ENCODE results near the gene GPC2.
"Not testable (repeated sequence)": the region's sequence is repeated elsewhere in the genome, so short reads cannot be mapped to it uniquely, and the experiment has no call there.

GPC2 gene

GRCh38 chr7:100180084-100180483 lies 2.9 kb upstream of the GPC2 start:
- H2AK5ac ChIP-seq (ENCODE audit: low read length); H2AFZ ChIP-seq (ENCODE audit: insufficient read depth, low read length, poor library complexity); H4K8ac ChIP-seq (ENCODE audit: low read depth, low read length); H3K4me3 ChIP-seq (ENCODE audit: low read depth, low read length); H3K79me2 ChIP-seq (ENCODE audit: control insufficient read depth, insufficient read depth, low read length, poor library complexity); H3K79me1 ChIP-seq (ENCODE audit: low read length); H3K18ac ChIP-seq (ENCODE audit: low read length); H3K9me3 ChIP-seq (ENCODE audit: insufficient read depth, low read depth, low read length); H3K9ac ChIP-seq (ENCODE audit: low read length); H3K23ac ChIP-seq (ENCODE audit: low read length); H2BK12ac ChIP-seq (ENCODE audit: low read length); H2BK120ac ChIP-seq (ENCODE audit: insufficient read depth, low read length, poor library complexity); DNase-seq; H4K91ac ChIP-seq (ENCODE audit: low read depth, low read length); H3K36me3 ChIP-seq (ENCODE audit: control insufficient read depth in 1 of 2, insufficient read depth in 2 of 2, low read length in 2 of 2); H3K14ac ChIP-seq (ENCODE audit: low read length); H4K12ac ChIP-seq (ENCODE audit: low read depth, low read length); H3K4me2 ChIP-seq (ENCODE audit: low read length); H3K27ac ChIP-seq (ENCODE audit: low read depth, low read length); H3K27me3 ChIP-seq (ENCODE audit: insufficient read depth, low read length); H3K4ac ChIP-seq (ENCODE audit: low read depth, low read length); H2BK5ac ChIP-seq (ENCODE audit: low read depth, low read length, poor library complexity); H3K4me1 ChIP-seq (ENCODE audit: control insufficient read depth in 1 of 2, insufficient read depth in 2 of 2, low read length in 2 of 2): not testable (repeated sequence)
- no CpG with 5 or more reads among the region's 3 CpGs for WGBS (ENCODE audit: extremely low coverage, insufficient coverage, insufficient read length)

GRCh38 chr7:100176096-100177044 lies 811 bp downstream of the GPC2 start:
- no peak overlapping the region for H3K9ac ChIP-seq (ENCODE audit: low read length)
- no peak overlapping the region for H3K23ac ChIP-seq (ENCODE audit: low read length)
- H4K12ac ChIP-seq (ENCODE audit: low read depth, low read length): peak overlapping the region; percentile 86
- H2BK120ac ChIP-seq (ENCODE audit: insufficient read depth, low read length, poor library complexity): peak overlapping the region; percentile 74
- WGBS (ENCODE audit: extremely low coverage, insufficient coverage, insufficient read length): no CpG with 5 or more reads among the region's 14 CpGs
- H2BK12ac ChIP-seq (ENCODE audit: low read length): no peak overlapping the region
- H3K79me2 ChIP-seq (ENCODE audit: control insufficient read depth, insufficient read depth, low read length, poor library complexity): peaks cover 2% of the 10 kb centered on the region
- H3K4me2 ChIP-seq (ENCODE audit: low read length): peak overlapping the region; percentile 97
- no peak for DNase-seq
- peak overlapping the region; percentile 94 for H2AFZ ChIP-seq (ENCODE audit: insufficient read depth, low read length, poor library complexity)
- H4K91ac ChIP-seq (ENCODE audit: low read depth, low read length): no peak overlapping the region
- peaks cover 3% of the 10 kb centered on the region for H3K79me1 ChIP-seq (ENCODE audit: low read length)
- peaks cover 4% of the 10 kb centered on the region for H3K9me3 ChIP-seq (ENCODE audit: insufficient read depth, low read depth, low read length)
- no peak overlapping the region for H3K18ac ChIP-seq (ENCODE audit: low read length)
- no peak overlapping the region for H3K27ac ChIP-seq (ENCODE audit: low read depth, low read length)
- no peak overlapping the region for H2AK5ac ChIP-seq (ENCODE audit: low read length)
- H3K27me3 ChIP-seq (ENCODE audit: insufficient read depth, low read length): peaks cover 11% of the 10 kb centered on the region
- no peak overlapping the region for H2BK5ac ChIP-seq (ENCODE audit: low read depth, low read length, poor library complexity)
- peak overlapping the region; percentile 78 for H3K4me3 ChIP-seq (ENCODE audit: low read depth, low read length)
- H3K4ac ChIP-seq (ENCODE audit: low read depth, low read length): no peak overlapping the region
- H3K36me3 ChIP-seq (ENCODE audit: control insufficient read depth in 1 of 2, insufficient read depth in 2 of 2, low read length in 2 of 2): no peaks in the 10 kb centered on the region
- no peak overlapping the region for H3K14ac ChIP-seq (ENCODE audit: low read length)
- H4K8ac ChIP-seq (ENCODE audit: low read depth, low read length): peak overlapping the region; percentile 86
- H3K4me1 ChIP-seq (ENCODE audit: control insufficient read depth in 1 of 2, insufficient read depth in 2 of 2, low read length in 2 of 2): peaks cover 2 to 3% of the 10 kb centered on the region in 2 experiments

- Histone ChIP-seq H4K12ac (ENCODE audit: low read depth, low read length) (no peak overlapping the region), H4K91ac (ENCODE audit: low read depth, low read length) (no peak overlapping the region), H2AFZ (ENCODE audit: insufficient read depth, low read length, poor library complexity) (no peak overlapping the region), H3K18ac (ENCODE audit: low read length) (no peak overlapping the region), H3K79me1 (ENCODE audit: low read length) (peaks cover 3% of the 10 kb centered on the region), H2BK5ac (ENCODE audit: low read depth, low read length, poor library complexity) (no peak overlapping the region), H3K4me1 (ENCODE audit: control insufficient read depth in 1 of 2, insufficient read depth in 2 of 2, low read length in 2 of 2) (peaks cover 3 to 6% of the 10 kb centered on the region in 2 experiments), H3K4me3 (ENCODE audit: low read depth, low read length) (no peak overlapping the region), H4K8ac (ENCODE audit: low read depth, low read length) (no peak overlapping the region), H3K27ac (ENCODE audit: low read depth, low read length) (no peak overlapping the region), H3K27me3 (ENCODE audit: insufficient read depth, low read length) (peaks cover 19% of the 10 kb centered on the region), H3K36me3 (ENCODE audit: control insufficient read depth in 1 of 2, insufficient read depth in 2 of 2, low read length in 2 of 2) (no peaks in the 10 kb centered on the region), H2BK120ac (ENCODE audit: insufficient read depth, low read length, poor library complexity) (no peak overlapping the region), H2BK12ac (ENCODE audit: low read length) (no peak overlapping the region), H3K4me2 (ENCODE audit: low read length) (no peak overlapping the region), H3K9ac (ENCODE audit: low read length) (no peak overlapping the region), H2AK5ac (ENCODE audit: low read length) (no peak overlapping the region), H3K79me2 (ENCODE audit: control insufficient read depth, insufficient read depth, low read length, poor library complexity) (peaks cover 2% of the 10 kb centered on the region), H3K9me3 (ENCODE audit: insufficient read depth, low read depth, low read length) (peaks cover 4% of the 10 kb centered on the region), H3K14ac (ENCODE audit: low read length) (no peak overlapping the region), H3K4ac (ENCODE audit: low read depth, low read length) (no peak overlapping the region), H3K23ac (ENCODE audit: low read length) (no peak overlapping the region)
- DNase-seq: no peak
- WGBS (ENCODE audit: extremely low coverage, insufficient coverage, insufficient read length): no CpG with 5 or more reads among the region's 14 CpGs
Observed at GRCh38 chr7:100175296-100175935, 1.8 kb downstream of the GPC2 start.

- H4K91ac ChIP-seq (ENCODE audit: low read depth, low read length): no peak overlapping the region
- H3K9me3 ChIP-seq (ENCODE audit: insufficient read depth, low read depth, low read length): peaks cover 4% of the 10 kb centered on the region
- H2BK5ac ChIP-seq (ENCODE audit: low read depth, low read length, poor library complexity): no peak overlapping the region
- H3K4ac ChIP-seq (ENCODE audit: low read depth, low read length): no peak overlapping the region
- no peaks in the 10 kb centered on the region for H3K36me3 ChIP-seq (ENCODE audit: control insufficient read depth in 1 of 2, insufficient read depth in 2 of 2, low read length in 2 of 2)
- no peak overlapping the region for H2BK12ac ChIP-seq (ENCODE audit: low read length)
- no peak overlapping the region for H3K18ac ChIP-seq (ENCODE audit: low read length)
- WGBS (ENCODE audit: extremely low coverage, insufficient coverage, insufficient read length): no CpG with 5 or more reads among the region's 5 CpGs
- H3K4me2 ChIP-seq (ENCODE audit: low read length): no peak overlapping the region
- no peak overlapping the region for H3K14ac ChIP-seq (ENCODE audit: low read length)
- H2BK120ac ChIP-seq (ENCODE audit: insufficient read depth, low read length, poor library complexity): no peak overlapping the region
- no peak overlapping the region for H3K27ac ChIP-seq (ENCODE audit: low read depth, low read length)
- peaks cover 2% of the 10 kb centered on the region for H3K79me2 ChIP-seq (ENCODE audit: control insufficient read depth, insufficient read depth, low read length, poor library complexity)
- no peak overlapping the region for H3K9ac ChIP-seq (ENCODE audit: low read length)
- no peak overlapping the region for H2AFZ ChIP-seq (ENCODE audit: insufficient read depth, low read length, poor library complexity)
- peaks cover 24% of the 10 kb centered on the region for H3K27me3 ChIP-seq (ENCODE audit: insufficient read depth, low read length)
- H3K23ac ChIP-seq (ENCODE audit: low read length): no peak overlapping the region
- H4K8ac ChIP-seq (ENCODE audit: low read depth, low read length): no peak overlapping the region
- H3K4me3 ChIP-seq (ENCODE audit: low read depth, low read length): no peak overlapping the region
- peaks cover 3% of the 10 kb centered on the region for H3K79me1 ChIP-seq (ENCODE audit: low read length)
- H4K12ac ChIP-seq (ENCODE audit: low read depth, low read length): no peak overlapping the region
- no peak overlapping the region for H2AK5ac ChIP-seq (ENCODE audit: low read length)
- DNase-seq: no peak
- H3K4me1 ChIP-seq (ENCODE audit: control insufficient read depth in 1 of 2, insufficient read depth in 2 of 2, low read length in 2 of 2): peaks cover 3 to 6% of the 10 kb centered on the region in 2 experiments
Observed at GRCh38 chr7:100174582-100174981, 2.6 kb downstream of the GPC2 start.
